GM21367 (cell line): ENCODE results near the gene MS4A7.

Experiments
- ATAC-seq: cut with Tn5 transposase; IDR thresholded peaks from one replicate; pipeline ENCODE4 v1.9.1; 2021; ENCODE audit not compliant: unreplicated experiment

The MS4A7 gene

GRCh38 chr11:60370811-60371298 lies 7.5 kb upstream of the MS4A7 start:
- ATAC-seq: no peak

GRCh38 chr11:60371386-60371785 lies 6.9 kb upstream of the MS4A7 start:
- ATAC-seq: no peak

- no peak for ATAC-seq
These were observed 6.5 kb upstream of the MS4A7 start for GRCh38 chr11:60371854-60372253.

GRCh38 chr11:60372767-60373166 lies 5.6 kb upstream of the MS4A7 start:
- no peak for ATAC-seq

- ATAC-seq: no peak
These were observed 3.0 kb upstream of the MS4A7 start for GRCh38 chr11:60375316-60375715.

GRCh38 chr11:60376601-60377000 lies 1.7 kb upstream of the MS4A7 start:
- ATAC-seq: no peak

- peak; percentile 54 for ATAC-seq
These were observed 763 bp upstream of the MS4A7 start for GRCh38 chr11:60377401-60378136.

GRCh38 chr11:60389279-60389910 lies 11.1 kb downstream of the MS4A7 start:
- peak; percentile 95 for ATAC-seq

GRCh38 chr11:60390419-60390818 lies 12.1 kb downstream of the MS4A7 start:
- ATAC-seq: no peak

GRCh38 chr11:60392361-60392760 lies 14.0 kb downstream of the MS4A7 start:
- ATAC-seq: no peak

GRCh38 chr11:60393016-60393415 lies 14.7 kb downstream of the MS4A7 start:
- no peak for ATAC-seq

GRCh38 chr11:60394666-60395380 lies 16.5 kb downstream of the MS4A7 start:
- ATAC-seq: no peak

GRCh38 chr11:60396382-60396781 lies 18.1 kb downstream of the MS4A7 start, which contains the start of gene MS4A14:
Gene MS4A14 (plus strand): TSS chr11:60396459. CDS start chr11:60396579, 120 bp downstream.
- ATAC-seq: no peak

- peak; percentile 72 for ATAC-seq
These were observed 18.5 kb downstream of the MS4A7 start for GRCh38 chr11:60396799-60397198.

- no peak for ATAC-seq
These were observed 41.7 kb downstream of the MS4A7 start for GRCh38 chr11:60420015-60420414.

GRCh38 chr11:60422609-60423008 lies 44.3 kb downstream of the MS4A7 start:
- ATAC-seq: no peak

- no peak for ATAC-seq
These were observed 50.2 kb downstream of the MS4A7 start for GRCh38 chr11:60428517-60428916.

GRCh38 chr11:60429272-60429671 lies 50.9 kb downstream of the MS4A7 start, which contains the start of gene MS4A5:
Gene MS4A5 (plus strand): TSS chr11:60429572. CDS start chr11:60429675, 103 bp downstream.
- no peak for ATAC-seq

- ATAC-seq: no peak
These were observed 52.9 kb downstream of the MS4A7 start for GRCh38 chr11:60431251-60431650.

GRCh38 chr11:60433401-60433800 lies 55.1 kb downstream of the MS4A7 start:
- ATAC-seq: no peak
